BJ (cell line): Measurements from ENCODE around the gene DKKL1. TPM values are rescaled to one million over a fixed set of nuclear protein-coding genes. Genes with fewer than 3 reads are reported as not detected.

Experiments
- CTCF ChIA-PET: fragments of 350-600 bp; formaldehyde crosslinking; extraction: SDS; loops from one replicate; lab custom pipeline; 2021; ENCODE audit warnings: antibody characterized with exemption, inconsistent platforms; lab: Yijun Ruan, JAX
- POLR2A ChIA-PET: fragments of 300-600 bp; sonication (Branson Sonifier 250); formaldehyde crosslinking; extraction: SDS; loops from one replicate; lab custom pipeline; 2021; ENCODE audit warnings: antibody characterized with exemption; lab: Charles Lee
- DNase-seq: peaks from one replicate; pipeline ENCODE4 v3.0.0-alpha.2; 2011; ENCODE audit warnings: low read depth
- H3K27me3 ChIP-seq: 2 replicates; pipeline ENCODE4 v1.6.0; 2011; ENCODE audit warnings: low read length; ENCODE audit not compliant: control insufficient read depth, insufficient read depth
- H3K36me3 ChIP-seq: 2 replicates; pipeline ENCODE4 v1.5.1; 2011; ENCODE audit warnings: low read length; ENCODE audit not compliant: control insufficient read depth, insufficient read depth
- H3K4me3 ChIP-seq: 2 replicates; pipeline ENCODE4 v1.5.1; 2011; ENCODE audit warnings: low read depth, mild to moderate bottlenecking, control low read depth, low read length
- CTCF ChIP-seq: IDR thresholded peaks from 2 replicates; pipeline ENCODE4 v1.5.1; 2011; ENCODE audit warnings: low read depth, mild to moderate bottlenecking, control low read depth, inconsistent platforms, low read length, moderate library complexity; ENCODE audit not compliant: insufficient read depth
- polyA plus RNA-seq: library from polyadenylated mRNA; depleted of rRNA; stranded (reverse); fragments of >200 nt; gene quantifications from 2 replicates; pipeline ENCODE4 v1.2.3, GENCODE V29; 2011

The DKKL1 gene
- polyA plus RNA-seq, 1 experiment = 0.10 TPM

GRCh38 chr19:49335784-49336481, 27.7 kb upstream of the DKKL1 start:
- Histone ChIP-seq H3K36me3 (no peaks in the 10 kb centered on the region; the same call in 1 of the 2 replicates), H3K4me3 (no peak overlapping the region), H3K27me3 (no peaks in the 10 kb centered on the region)
- POLR2A ChIA-PET = no interaction called here
- TF ChIP-seq CTCF = no peak
- no peak for DNase-seq
- CTCF ChIA-PET = interaction anchor here (1.2 kb wide), 1 partner anchor 35 kb away, joined by 10 read pairs; no protein-coding TSS in a partner anchor

- no peak for DNase-seq
- Histone ChIP-seq H3K36me3 (no peaks in the 10 kb centered on the region; the same call in 1 of the 2 replicates), H3K4me3 (no peak overlapping the region), H3K27me3 (no peaks in the 10 kb centered on the region)
- TF ChIP-seq CTCF = no peak
- CTCF ChIA-PET = interaction anchor here (0.6 to 1.7 kb wide), 3 partner anchors 25 to 111 kb away, joined by 3 to 10 read pairs (median 5); no protein-coding TSS in a partner anchor
- POLR2A ChIA-PET = no interaction called here
Observed at GRCh38 chr19:49336482-49337266, 27.0 kb upstream of the DKKL1 start.

GRCh38 chr19:49337267-49338022, 26.2 kb upstream of the DKKL1 start:
- DNase-seq = no peak
- H3K27me3 ChIP-seq = no peaks in the 10 kb centered on the region
- CTCF ChIA-PET = interaction anchor here (1.0 to 1.7 kb wide), 3 partner anchors 36 to 112 kb away, joined by 3 to 10 read pairs (median 5); no protein-coding TSS in a partner anchor
- peaks cover 4% of the 10 kb centered on the region; the same call in 1 of the 2 replicates for H3K36me3 ChIP-seq
- POLR2A ChIA-PET = no interaction called here
- no peak for TF ChIP-seq CTCF
- H3K4me3 ChIP-seq = no peak overlapping the region

- DNase-seq = no peak
- ChIA-PET POLR2A (no interaction called here), CTCF (interaction anchor here (1.0 to 1.7 kb wide), 2 partner anchors 98 to 112 kb away, joined by 3 to 5 read pairs; no protein-coding TSS in a partner anchor)
- no peaks in the 10 kb centered on the region for H3K27me3 ChIP-seq
- H3K36me3 ChIP-seq = peaks cover 9% of the 10 kb centered on the region
- H3K4me3 ChIP-seq = no peak overlapping the region
- no peak for TF ChIP-seq CTCF
Observed at GRCh38 chr19:49338023-49338677, 25.5 kb upstream of the DKKL1 start.
